Measurements from ENCODE around the gene INMT.

GRCh38 chr7:30730996-30731395 lies 20.9 kb upstream of the INMT start:
- TF ChIP-seq, protein P1, sequence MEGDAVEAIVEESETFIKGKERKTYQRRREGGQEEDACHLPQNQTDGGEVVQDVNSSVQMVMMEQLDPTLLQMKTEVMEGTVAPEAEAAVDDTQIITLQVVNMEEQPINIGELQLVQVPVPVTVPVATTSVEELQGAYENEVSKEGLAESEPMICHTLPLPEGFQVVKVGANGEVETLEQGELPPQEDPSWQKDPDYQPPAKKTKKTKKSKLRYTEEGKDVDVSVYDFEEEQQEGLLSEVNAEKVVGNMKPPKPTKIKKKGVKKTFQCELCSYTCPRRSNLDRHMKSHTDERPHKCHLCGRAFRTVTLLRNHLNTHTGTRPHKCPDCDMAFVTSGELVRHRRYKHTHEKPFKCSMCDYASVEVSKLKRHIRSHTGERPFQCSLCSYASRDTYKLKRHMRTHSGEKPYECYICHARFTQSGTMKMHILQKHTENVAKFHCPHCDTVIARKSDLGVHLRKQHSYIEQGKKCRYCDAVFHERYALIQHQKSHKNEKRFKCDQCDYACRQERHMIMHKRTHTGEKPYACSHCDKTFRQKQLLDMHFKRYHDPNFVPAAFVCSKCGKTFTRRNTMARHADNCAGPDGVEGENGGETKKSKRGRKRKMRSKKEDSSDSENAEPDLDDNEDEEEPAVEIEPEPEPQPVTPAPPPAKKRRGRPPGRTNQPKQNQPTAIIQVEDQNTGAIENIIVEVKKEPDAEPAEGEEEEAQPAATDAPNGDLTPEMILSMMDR (IDR thresholded peaks at IDR 0.05): no peak
- TF ChIP-seq POLR2A (IDR thresholded peaks at IDR 0.05) (no peak), EP300 (IDR thresholded peaks at IDR 0.05) (no peak)
